Tibial nerve (tissue), 4 donors: ENCODE measurements around the gene CCDC70.

Experiments used
- CTCF ChIP-seq, 5 experiments: fragments of 200-600 bp in 3 of 5; fragments of 450-650 bp in 2 of 5; sonication (generic) in 3 of 5; IDR thresholded peaks; one replicate each; pipeline ENCODE4 v1.5.1; 2016 to 2019; ENCODE audit warnings: antibody characterized with exemption in 5 of 5, mild to moderate bottlenecking in 3 of 5, moderate library complexity in 2 of 5
- EP300 ChIP-seq, 2 donors: sonication (generic); formaldehyde crosslinking; IDR thresholded peaks; one replicate each; pipeline ENCODE4 v1.6.1; 2017; ENCODE audit warnings: antibody characterized with exemption in 2 of 2, mild to moderate bottlenecking in 1 of 2
- POLR2A ChIP-seq, 2 donors: fragments of 450-650 bp; IDR thresholded peaks; one replicate each; pipeline ENCODE4 v1.6.1; 2017; ENCODE audit warnings: antibody characterized with exemption in 2 of 2, mild to moderate bottlenecking in 2 of 2, moderate library complexity in 2 of 2

- TF ChIP-seq CTCF (IDR thresholded peaks at IDR 0.05) (no peak), POLR2A (IDR thresholded peaks at IDR 0.05) (no peak), EP300 (IDR thresholded peaks at IDR 0.05) (no peak)
Observed at GRCh38 chr13:51870616-51871015, 8.8 kb downstream of the CCDC70 start.
